Keratinocyte (primary cell): Measurements from ENCODE around the gene DPF3. TPM values are rescaled to one million over a fixed set of nuclear protein-coding genes. Genes with fewer than 3 reads are reported as not detected.
"Not testable (repeated sequence)": the region's sequence is repeated elsewhere in the genome, so short reads cannot be mapped to it uniquely, and the experiment has no call there.

ENCODE experiments used
- DNase-seq: peaks from one replicate; pipeline ENCODE4 v3.0.0-alpha.2; 2011; ENCODE audit warnings: low read depth, missing footprints, low spot score
- FAIRE-seq: peaks from 2 replicates; lab custom pipeline; 2011; peaks lifted over from hg19 to GRCh38; lab: Jason Lieb, UNC
- H2AFZ ChIP-seq: 2 replicates; pipeline ENCODE4 v1.6.0; 2012; ENCODE audit warnings: low read length, control low read depth, inconsistent platforms; ENCODE audit not compliant: control insufficient read depth
- H3K27ac ChIP-seq: 2 replicates; pipeline ENCODE4 v1.5.1; 2011; ENCODE audit warnings: low read length; ENCODE audit not compliant: control insufficient read depth, insufficient read depth
- H3K27me3 ChIP-seq: 3 replicates; pipeline ENCODE4 v1.6.0; 2011; ENCODE audit warnings: low read length; ENCODE audit not compliant: control insufficient read depth, insufficient read depth; ENCODE audit errors: extremely low read depth
- H3K36me3 ChIP-seq, 2 experiments: 2 replicates in 1 of 2; 3 replicates in 1 of 2; pipeline ENCODE4 v1.5.1; 2011; ENCODE audit warnings: low read length in 2 of 2, mild to moderate bottlenecking in 1 of 2; ENCODE audit not compliant: control insufficient read depth in 2 of 2, insufficient read depth in 2 of 2; ENCODE audit errors: extremely low read depth in 1 of 2
- H3K4me1 ChIP-seq: 3 replicates; pipeline ENCODE4 v1.5.1; 2011; ENCODE audit warnings: low read length; ENCODE audit not compliant: control insufficient read depth, insufficient read depth; ENCODE audit errors: extremely low read depth
- H3K4me2 ChIP-seq: 3 replicates; pipeline ENCODE4 v1.6.0; 2011; ENCODE audit warnings: low read depth, low read length; ENCODE audit not compliant: control insufficient read depth, insufficient read depth; ENCODE audit errors: extremely low read depth
- H3K4me3 ChIP-seq, 3 experiments: fragments of 200-600 bp in 1 of 3; sonication (generic) in 1 of 3; 2 replicates in 2 of 3; 3 replicates in 1 of 3; pipeline ENCODE4 v1.5.1; 2011 to 2016; ENCODE audit warnings: low read length in 3 of 3, mild to moderate bottlenecking in 3 of 3, control low read depth in 2 of 3, inconsistent platforms in 1 of 3, low read depth in 1 of 3, mixed read lengths in 1 of 3, mixed run types in 1 of 3, moderate library complexity in 1 of 3; ENCODE audit not compliant: control insufficient read depth in 2 of 3, insufficient read depth in 2 of 3; ENCODE audit errors: extremely low read depth in 1 of 3
- H3K79me2 ChIP-seq: 2 replicates; pipeline ENCODE4 v1.6.0; 2012; ENCODE audit warnings: low read length; ENCODE audit not compliant: control insufficient read depth, insufficient read depth
- H3K9ac ChIP-seq: 3 replicates; pipeline ENCODE4 v1.6.0; 2011; ENCODE audit warnings: low read length; ENCODE audit not compliant: control insufficient read depth, insufficient read depth; ENCODE audit errors: extremely low read depth
- H3K9me1 ChIP-seq: 3 replicates; pipeline ENCODE4 v1.6.0; 2011; ENCODE audit warnings: low read length; ENCODE audit not compliant: control insufficient read depth, insufficient read depth; ENCODE audit errors: extremely low read depth
- H3K9me3 ChIP-seq: 2 replicates; pipeline ENCODE4 v1.5.1; 2012; ENCODE audit warnings: low read depth, low read length; ENCODE audit not compliant: control insufficient read depth
- H4K20me1 ChIP-seq: 3 replicates; pipeline ENCODE4 v1.6.0; 2011; ENCODE audit warnings: low read length; ENCODE audit not compliant: control insufficient read depth, insufficient read depth; ENCODE audit errors: extremely low read depth
- EZH2 ChIP-seq: IDR thresholded peaks from one replicate; pipeline ENCODE4 v1.6.1; 2012; ENCODE audit warnings: inconsistent platforms, mild to moderate bottlenecking, low read length, moderate library complexity
- dilution Hi-C: fragments of 300-500 bp; cut with MboI; formaldehyde crosslinking; loops from one replicate; pipeline ENCODE4 v1.7.0; 2020; ENCODE audit warnings: low sequenced_read_pairs; ENCODE audit not compliant: extremely low pct_ligation_motif_present
- polyA plus RNA-seq, 5 experiments: library from polyadenylated mRNA; depleted of rRNA in 3 of 5; stranded (reverse) in 3 of 5; stranded (forward) in 1 of 5; unstranded in 1 of 5; fragments of >200 nt; gene quantifications; 1 replicate in 1 of 5; 2 replicates in 3 of 5; 3 replicates in 1 of 5; pipeline versions ENCODE4 v1.2.1 to v1.2.3, GENCODE V29; 2011 to 2012; ENCODE audit warnings: missing spikeins in 2 of 5, low read depth in 1 of 5, low replicate concordance in 1 of 5
- TF ChIP-seq, protein P1 (sequence below), 3 experiments: IDR thresholded peaks in 1 of 3; conservative IDR thresholded peaks in 1 of 3; optimal IDR thresholded peaks in 1 of 3; 2 replicates in 2 of 3; 3 replicates in 1 of 3; pipeline versions ENCODE3 to v1.5.1; 2011; ENCODE audit warnings: low read length in 3 of 3, mild to moderate bottlenecking in 3 of 3, moderate library complexity in 2 of 3, control low read depth in 1 of 3, inconsistent platforms in 1 of 3; ENCODE audit not compliant: insufficient read depth in 2 of 3; ENCODE audit errors: extremely low read depth in 1 of 3

Gene DPF3
- polyA plus RNA-seq, 1 donor (not counting 4 experiments of a cell fraction or from before 2014, with no cell fraction given) = 1.1 TPM

DNA sequence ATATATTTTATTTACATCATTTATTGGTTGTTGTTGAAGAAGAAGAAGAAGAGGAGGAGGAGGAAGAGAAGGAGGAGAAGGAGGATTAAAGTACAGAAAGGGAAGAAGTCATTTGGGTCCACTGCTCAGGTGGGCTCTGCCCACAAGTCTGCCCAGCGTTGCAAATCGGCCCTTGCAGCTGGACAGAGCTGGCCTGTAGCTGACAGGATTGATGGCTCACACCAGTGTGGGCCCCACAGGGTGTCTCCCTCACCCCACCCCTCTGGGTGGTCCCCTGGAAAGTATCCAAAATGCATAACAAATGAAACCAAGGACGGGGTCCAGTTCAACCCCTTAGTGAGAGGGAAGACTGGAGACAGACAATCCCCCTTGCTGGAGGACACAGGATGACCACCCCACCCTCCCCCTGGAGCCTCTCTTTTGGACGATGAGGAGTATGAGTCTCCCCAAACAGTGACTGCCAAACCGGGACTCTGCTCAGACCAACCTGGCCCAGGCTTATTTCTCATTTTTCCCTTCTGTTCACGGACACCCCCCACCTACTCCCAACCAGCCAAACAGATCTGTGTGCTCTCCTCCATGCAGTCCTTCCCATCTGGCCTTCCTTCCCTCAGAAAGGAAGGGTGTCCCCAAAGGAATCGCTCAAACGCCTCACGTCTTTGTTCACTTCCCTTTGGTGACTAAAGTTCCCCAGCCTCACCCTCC, 17.7 kb downstream of the DPF3 start:
- Histone ChIP-seq H3K9me3 (no peaks in the 10 kb centered on the region), H4K20me1 (no peaks in the 10 kb centered on the region), H3K79me2 (no peaks in the 10 kb centered on the region), H3K9ac (no peak overlapping the region), H3K4me2 (no peak overlapping the region), H3K27me3 (no peaks in the 10 kb centered on the region), H3K4me1 (no peaks in the 10 kb centered on the region), H3K9me1 (no peaks in the 10 kb centered on the region), H2AFZ (no peak overlapping the region), H3K27ac (no peak overlapping the region), H3K36me3 (no peaks in the 10 kb centered on the region), H3K4me3 (no peak overlapping the region)
- dilution Hi-C loops = no loop called here
- TF ChIP-seq, protein P1, sequence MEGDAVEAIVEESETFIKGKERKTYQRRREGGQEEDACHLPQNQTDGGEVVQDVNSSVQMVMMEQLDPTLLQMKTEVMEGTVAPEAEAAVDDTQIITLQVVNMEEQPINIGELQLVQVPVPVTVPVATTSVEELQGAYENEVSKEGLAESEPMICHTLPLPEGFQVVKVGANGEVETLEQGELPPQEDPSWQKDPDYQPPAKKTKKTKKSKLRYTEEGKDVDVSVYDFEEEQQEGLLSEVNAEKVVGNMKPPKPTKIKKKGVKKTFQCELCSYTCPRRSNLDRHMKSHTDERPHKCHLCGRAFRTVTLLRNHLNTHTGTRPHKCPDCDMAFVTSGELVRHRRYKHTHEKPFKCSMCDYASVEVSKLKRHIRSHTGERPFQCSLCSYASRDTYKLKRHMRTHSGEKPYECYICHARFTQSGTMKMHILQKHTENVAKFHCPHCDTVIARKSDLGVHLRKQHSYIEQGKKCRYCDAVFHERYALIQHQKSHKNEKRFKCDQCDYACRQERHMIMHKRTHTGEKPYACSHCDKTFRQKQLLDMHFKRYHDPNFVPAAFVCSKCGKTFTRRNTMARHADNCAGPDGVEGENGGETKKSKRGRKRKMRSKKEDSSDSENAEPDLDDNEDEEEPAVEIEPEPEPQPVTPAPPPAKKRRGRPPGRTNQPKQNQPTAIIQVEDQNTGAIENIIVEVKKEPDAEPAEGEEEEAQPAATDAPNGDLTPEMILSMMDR (optimal IDR thresholded peaks at IDR 0.05 in 1 of 3, IDR thresholded peaks at IDR 0.05 in 1 of 3, conservative IDR thresholded peaks at IDR 0.05 in 1 of 3; ENCODE audit: extremely low read depth in 1 of 3, insufficient read depth in 2 of 3, low read length in 3 of 3) = no peak
- no peak for TF ChIP-seq EZH2
- DNase-seq (no peak), FAIRE-seq (no peak)

DNA sequence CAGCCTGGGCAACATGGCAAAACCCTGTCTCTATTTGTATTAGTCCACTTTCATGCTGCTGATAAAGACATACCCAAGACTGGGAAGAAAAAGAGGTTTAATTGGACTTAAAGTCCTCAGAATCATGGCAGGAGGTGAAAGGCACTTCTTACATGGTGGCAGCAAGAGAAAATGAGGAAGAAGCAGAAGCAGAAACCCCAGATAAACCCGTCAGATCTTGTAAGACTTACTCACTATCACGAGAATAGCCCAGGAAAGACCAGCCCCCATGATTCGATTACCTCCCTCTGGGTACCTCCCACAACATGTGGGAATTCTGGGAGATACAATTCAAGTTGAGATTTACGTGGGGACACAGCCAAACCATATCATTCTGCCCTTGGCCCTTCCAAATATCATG, 23.0 kb downstream of the DPF3 start:
- H2AFZ ChIP-seq, H3K4me1 ChIP-seq, H3K27me3 ChIP-seq, DNase-seq, H3K4me3 ChIP-seq, H3K36me3 ChIP-seq, H4K20me1 ChIP-seq, H3K79me2 ChIP-seq, H3K27ac ChIP-seq, H3K9ac ChIP-seq, H3K9me1 ChIP-seq, H3K9me3 ChIP-seq, dilution Hi-C loops, FAIRE-seq, H3K4me2 ChIP-seq: not testable (repeated sequence)
